Fibroblast of lung (primary cell): ENCODE results near the gene HDAC4.

ENCODE experiments used
- EZH2 ChIP-seq: IDR thresholded peaks from 2 replicates; pipeline ENCODE4 v1.5.1; 2012; ENCODE audit warnings: low read length, control low read depth, mild to moderate bottlenecking; ENCODE audit errors: missing control alignments
- TF ChIP-seq, protein P1 (sequence below), 2 donors: IDR thresholded peaks in 1 of 2; conservative IDR thresholded peaks in 1 of 2; 1 replicate in 1 of 2; 2 replicates in 1 of 2; pipeline ENCODE4 v1.5.1; 2011 to 2012; ENCODE audit warnings: low read length in 2 of 2, control low read depth in 1 of 2, inconsistent platforms in 1 of 2, low read depth in 1 of 2, mild to moderate bottlenecking in 1 of 2

DNA sequence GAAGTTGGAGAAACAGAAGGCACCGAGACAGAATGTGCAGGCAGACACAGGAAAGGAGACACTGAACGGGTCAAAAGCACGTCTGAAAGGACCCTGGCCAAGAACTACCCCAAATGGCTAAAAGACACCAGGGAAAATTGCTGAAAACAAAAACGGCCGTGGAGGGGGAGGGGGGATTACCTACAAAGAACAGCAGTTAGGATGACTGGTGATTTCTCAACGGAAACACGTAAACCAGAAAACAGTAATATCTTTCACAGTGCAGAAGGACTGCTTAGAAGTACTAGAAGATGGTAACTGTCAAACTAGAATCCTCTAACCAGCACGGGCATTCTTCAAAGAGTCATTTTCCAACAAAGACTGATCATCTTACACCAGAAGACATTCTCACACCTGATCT is 142.6 kb downstream of the HDAC4 start:
- TF ChIP-seq, protein P1, sequence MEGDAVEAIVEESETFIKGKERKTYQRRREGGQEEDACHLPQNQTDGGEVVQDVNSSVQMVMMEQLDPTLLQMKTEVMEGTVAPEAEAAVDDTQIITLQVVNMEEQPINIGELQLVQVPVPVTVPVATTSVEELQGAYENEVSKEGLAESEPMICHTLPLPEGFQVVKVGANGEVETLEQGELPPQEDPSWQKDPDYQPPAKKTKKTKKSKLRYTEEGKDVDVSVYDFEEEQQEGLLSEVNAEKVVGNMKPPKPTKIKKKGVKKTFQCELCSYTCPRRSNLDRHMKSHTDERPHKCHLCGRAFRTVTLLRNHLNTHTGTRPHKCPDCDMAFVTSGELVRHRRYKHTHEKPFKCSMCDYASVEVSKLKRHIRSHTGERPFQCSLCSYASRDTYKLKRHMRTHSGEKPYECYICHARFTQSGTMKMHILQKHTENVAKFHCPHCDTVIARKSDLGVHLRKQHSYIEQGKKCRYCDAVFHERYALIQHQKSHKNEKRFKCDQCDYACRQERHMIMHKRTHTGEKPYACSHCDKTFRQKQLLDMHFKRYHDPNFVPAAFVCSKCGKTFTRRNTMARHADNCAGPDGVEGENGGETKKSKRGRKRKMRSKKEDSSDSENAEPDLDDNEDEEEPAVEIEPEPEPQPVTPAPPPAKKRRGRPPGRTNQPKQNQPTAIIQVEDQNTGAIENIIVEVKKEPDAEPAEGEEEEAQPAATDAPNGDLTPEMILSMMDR (conservative IDR thresholded peaks at IDR 0.05 in 1 of 2, IDR thresholded peaks at IDR 0.05 in 1 of 2; ENCODE audit: low read depth in 1 of 2, low read length in 2 of 2): no peak
- no peak for TF ChIP-seq EZH2
